Ovary (tissue), 3 donors: ENCODE data around the gene MIGA2.

Experiments used
- POLR2A ChIP-seq: fragments of 450-650 bp; IDR thresholded peaks from one replicate; pipeline ENCODE4 v1.6.1; 2017; ENCODE audit warnings: antibody characterized with exemption, mild to moderate bottlenecking, moderate library complexity
- TF ChIP-seq, protein P1 (sequence below), 3 donors: fragments of 450-650 bp in 2 of 3; fragments of 200-600 bp in 1 of 3; IDR thresholded peaks; one replicate each; pipeline versions ENCODE4 v1.5.1 to v1.8.0; 2016 to 2022; ENCODE audit warnings: antibody characterized with exemption in 3 of 3, mild to moderate bottlenecking in 1 of 3
- donor health status: DM: no; HTN: no; CAD: no.

DNA sequence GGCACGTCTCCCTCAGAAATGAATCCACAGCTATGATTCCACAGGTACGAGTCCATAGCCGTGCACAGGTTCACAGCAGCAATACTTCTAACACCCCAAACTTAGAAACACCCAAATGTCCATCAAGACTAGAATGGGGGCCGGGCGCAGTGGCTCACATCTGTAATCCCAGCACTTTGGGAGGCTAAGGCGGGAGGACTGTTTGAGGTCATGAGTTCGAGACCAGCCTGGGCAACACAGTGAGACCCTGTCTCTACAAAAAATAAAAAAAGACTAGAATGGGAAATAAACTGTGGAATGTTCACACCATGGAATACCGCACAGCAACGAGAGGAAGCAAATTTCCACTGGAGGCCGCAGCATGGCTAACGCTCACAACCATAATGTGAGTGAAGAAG lies 40.2 kb downstream of the MIGA2 start:
- TF ChIP-seq, protein P1, sequence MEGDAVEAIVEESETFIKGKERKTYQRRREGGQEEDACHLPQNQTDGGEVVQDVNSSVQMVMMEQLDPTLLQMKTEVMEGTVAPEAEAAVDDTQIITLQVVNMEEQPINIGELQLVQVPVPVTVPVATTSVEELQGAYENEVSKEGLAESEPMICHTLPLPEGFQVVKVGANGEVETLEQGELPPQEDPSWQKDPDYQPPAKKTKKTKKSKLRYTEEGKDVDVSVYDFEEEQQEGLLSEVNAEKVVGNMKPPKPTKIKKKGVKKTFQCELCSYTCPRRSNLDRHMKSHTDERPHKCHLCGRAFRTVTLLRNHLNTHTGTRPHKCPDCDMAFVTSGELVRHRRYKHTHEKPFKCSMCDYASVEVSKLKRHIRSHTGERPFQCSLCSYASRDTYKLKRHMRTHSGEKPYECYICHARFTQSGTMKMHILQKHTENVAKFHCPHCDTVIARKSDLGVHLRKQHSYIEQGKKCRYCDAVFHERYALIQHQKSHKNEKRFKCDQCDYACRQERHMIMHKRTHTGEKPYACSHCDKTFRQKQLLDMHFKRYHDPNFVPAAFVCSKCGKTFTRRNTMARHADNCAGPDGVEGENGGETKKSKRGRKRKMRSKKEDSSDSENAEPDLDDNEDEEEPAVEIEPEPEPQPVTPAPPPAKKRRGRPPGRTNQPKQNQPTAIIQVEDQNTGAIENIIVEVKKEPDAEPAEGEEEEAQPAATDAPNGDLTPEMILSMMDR (IDR thresholded peaks at IDR 0.05), result no peak
- no peak for TF ChIP-seq POLR2A
